Measurements from ENCODE around the gene RAB37. TPM values are rescaled to one million over a fixed set of nuclear protein-coding genes. Genes with fewer than 3 reads are reported as not detected.

The RAB37 gene
- total and polyA plus RNA-seq, 9 of the 15 experiments (the other 6 are each of a cell fraction or from before 2014, with no cell fraction given) = 0.03 to 0.27 (median 0.11) TPM; not detected in 4

DNA sequence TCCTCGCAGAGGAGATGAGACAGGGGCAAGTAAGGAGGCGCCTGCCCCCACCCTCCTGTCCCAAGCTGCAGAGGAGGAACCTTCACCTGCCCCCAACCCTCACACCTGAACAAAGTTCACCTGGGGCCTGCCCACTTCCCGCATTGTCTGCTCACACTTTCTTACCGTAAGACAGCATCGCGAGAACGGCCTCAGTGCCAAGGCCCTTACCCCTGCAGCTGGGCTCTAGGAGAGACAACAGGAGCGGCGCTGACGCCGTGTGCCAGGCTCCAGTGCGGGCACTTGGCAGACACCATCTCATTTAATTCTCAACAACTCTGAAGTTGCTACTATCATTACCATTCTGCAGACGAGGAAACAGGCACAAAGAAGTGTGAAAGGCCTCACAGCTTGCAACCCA, 35.0 kb downstream of the RAB37 start (continued):
- TF ChIP-seq, protein P1, sequence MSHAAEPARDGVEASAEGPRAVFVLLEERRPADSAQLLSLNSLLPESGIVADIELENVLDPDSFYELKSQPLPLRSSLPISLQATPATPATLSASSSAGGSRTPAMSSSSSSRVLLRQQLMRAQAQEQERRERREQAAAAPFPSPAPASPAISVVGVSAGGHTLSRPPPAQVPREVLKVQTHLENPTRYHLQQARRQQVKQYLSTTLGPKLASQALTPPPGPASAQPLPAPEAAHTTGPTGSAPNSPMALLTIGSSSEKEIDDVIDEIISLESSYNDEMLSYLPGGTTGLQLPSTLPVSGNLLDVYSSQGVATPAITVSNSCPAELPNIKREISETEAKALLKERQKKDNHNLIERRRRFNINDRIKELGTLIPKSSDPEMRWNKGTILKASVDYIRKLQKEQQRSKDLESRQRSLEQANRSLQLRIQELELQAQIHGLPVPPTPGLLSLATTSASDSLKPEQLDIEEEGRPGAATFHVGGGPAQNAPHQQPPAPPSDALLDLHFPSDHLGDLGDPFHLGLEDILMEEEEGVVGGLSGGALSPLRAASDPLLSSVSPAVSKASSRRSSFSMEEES (CRISPR knock-in tag; IDR thresholded peaks at IDR 0.05) = no peak
- TF ChIP-seq, protein P2, sequence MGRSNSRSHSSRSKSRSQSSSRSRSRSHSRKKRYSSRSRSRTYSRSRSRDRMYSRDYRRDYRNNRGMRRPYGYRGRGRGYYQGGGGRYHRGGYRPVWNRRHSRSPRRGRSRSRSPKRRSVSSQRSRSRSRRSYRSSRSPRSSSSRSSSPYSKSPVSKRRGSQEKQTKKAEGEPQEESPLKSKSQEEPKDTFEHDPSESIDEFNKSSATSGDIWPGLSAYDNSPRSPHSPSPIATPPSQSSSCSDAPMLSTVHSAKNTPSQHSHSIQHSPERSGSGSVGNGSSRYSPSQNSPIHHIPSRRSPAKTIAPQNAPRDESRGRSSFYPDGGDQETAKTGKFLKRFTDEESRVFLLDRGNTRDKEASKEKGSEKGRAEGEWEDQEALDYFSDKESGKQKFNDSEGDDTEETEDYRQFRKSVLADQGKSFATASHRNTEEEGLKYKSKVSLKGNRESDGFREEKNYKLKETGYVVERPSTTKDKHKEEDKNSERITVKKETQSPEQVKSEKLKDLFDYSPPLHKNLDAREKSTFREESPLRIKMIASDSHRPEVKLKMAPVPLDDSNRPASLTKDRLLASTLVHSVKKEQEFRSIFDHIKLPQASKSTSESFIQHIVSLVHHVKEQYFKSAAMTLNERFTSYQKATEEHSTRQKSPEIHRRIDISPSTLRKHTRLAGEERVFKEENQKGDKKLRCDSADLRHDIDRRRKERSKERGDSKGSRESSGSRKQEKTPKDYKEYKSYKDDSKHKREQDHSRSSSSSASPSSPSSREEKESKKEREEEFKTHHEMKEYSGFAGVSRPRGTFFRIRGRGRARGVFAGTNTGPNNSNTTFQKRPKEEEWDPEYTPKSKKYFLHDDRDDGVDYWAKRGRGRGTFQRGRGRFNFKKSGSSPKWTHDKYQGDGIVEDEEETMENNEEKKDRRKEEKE (IDR thresholded peaks at IDR 0.05; ENCODE audit: borderline replicate concordance in 1 of 2, control insufficient read depth in 1 of 2, low read depth in 2 of 2, low read length in 1 of 2) = no peak
- TF ChIP-seq, protein P3, sequence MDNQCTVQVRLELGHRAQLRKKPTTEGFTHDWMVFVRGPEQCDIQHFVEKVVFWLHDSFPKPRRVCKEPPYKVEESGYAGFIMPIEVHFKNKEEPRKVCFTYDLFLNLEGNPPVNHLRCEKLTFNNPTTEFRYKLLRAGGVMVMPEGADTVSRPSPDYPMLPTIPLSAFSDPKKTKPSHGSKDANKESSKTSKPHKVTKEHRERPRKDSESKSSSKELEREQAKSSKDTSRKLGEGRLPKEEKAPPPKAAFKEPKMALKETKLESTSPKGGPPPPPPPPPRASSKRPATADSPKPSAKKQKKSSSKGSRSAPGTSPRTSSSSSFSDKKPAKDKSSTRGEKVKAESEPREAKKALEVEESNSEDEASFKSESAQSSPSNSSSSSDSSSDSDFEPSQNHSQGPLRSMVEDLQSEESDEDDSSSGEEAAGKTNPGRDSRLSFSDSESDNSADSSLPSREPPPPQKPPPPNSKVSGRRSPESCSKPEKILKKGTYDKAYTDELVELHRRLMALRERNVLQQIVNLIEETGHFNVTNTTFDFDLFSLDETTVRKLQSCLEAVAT (IDR thresholded peaks at IDR 0.05) = no peak
- TF ChIP-seq RUNX1 (IDR thresholded peaks at IDR 0.05; ENCODE audit: low read depth) = no peak
- TF ChIP-seq CHD2 (IDR thresholded peaks at IDR 0.05; ENCODE audit: low read depth, low read length) = no peak
- TF ChIP-seq ZNF57 (CRISPR knock-in tag; IDR thresholded peaks at IDR 0.05) = no peak
- TF ChIP-seq TRIM28 (IDR thresholded peaks at IDR 0.05) = no peak
- TF ChIP-seq, protein P4, sequence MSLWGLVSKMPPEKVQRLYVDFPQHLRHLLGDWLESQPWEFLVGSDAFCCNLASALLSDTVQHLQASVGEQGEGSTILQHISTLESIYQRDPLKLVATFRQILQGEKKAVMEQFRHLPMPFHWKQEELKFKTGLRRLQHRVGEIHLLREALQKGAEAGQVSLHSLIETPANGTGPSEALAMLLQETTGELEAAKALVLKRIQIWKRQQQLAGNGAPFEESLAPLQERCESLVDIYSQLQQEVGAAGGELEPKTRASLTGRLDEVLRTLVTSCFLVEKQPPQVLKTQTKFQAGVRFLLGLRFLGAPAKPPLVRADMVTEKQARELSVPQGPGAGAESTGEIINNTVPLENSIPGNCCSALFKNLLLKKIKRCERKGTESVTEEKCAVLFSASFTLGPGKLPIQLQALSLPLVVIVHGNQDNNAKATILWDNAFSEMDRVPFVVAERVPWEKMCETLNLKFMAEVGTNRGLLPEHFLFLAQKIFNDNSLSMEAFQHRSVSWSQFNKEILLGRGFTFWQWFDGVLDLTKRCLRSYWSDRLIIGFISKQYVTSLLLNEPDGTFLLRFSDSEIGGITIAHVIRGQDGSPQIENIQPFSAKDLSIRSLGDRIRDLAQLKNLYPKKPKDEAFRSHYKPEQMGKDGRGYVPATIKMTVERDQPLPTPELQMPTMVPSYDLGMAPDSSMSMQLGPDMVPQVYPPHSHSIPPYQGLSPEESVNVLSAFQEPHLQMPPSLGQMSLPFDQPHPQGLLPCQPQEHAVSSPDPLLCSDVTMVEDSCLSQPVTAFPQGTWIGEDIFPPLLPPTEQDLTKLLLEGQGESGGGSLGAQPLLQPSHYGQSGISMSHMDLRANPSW (CRISPR knock-in tag; IDR thresholded peaks at IDR 0.05) = no peak
- TF ChIP-seq MCM2 (IDR thresholded peaks at IDR 0.05; ENCODE audit: low read depth) = no peak
- TF ChIP-seq NCOA4 (IDR thresholded peaks at IDR 0.05; ENCODE audit: partially characterized antibody) = no peak

Data from K562 (cell line).